ENCODE results near the gene EBNA1BP2.
"Not testable (repeated sequence)": the region's sequence is repeated elsewhere in the genome, so short reads cannot be mapped to it uniquely, and the experiment has no call there.

Gene EBNA1BP2

GRCh38 chr1:43171876-43172526 lies at the start of gene EBNA1BP2, which contains the start of gene CFAP57:
EBNA1BP2 (minus strand) TSS chr1:43172290; CDS start chr1:43172118, 172 bp downstream.
CFAP57 (plus strand) TSS chr1:43172330; CDS start chr1:43172754, 424 bp downstream.
- DNase-seq (ENCODE audit: low spot score) (peak; percentile 84), FAIRE-seq (no peak)

GRCh38 chr1:43221797-43222196 lies 49.7 kb upstream of the EBNA1BP2 start:
- no peak for FAIRE-seq
- no peak for DNase-seq (ENCODE audit: low spot score)

GRCh38 chr1:43220905-43221778 lies 49.1 kb upstream of the EBNA1BP2 start:
- FAIRE-seq, result no peak
- no peak for DNase-seq (ENCODE audit: low spot score)

GRCh38 chr1:43217747-43218146 lies 45.7 kb upstream of the EBNA1BP2 start:
- no peak for DNase-seq (ENCODE audit: low spot score)
- FAIRE-seq, result no peak

GRCh38 chr1:43214501-43215444 lies 42.7 kb upstream of the EBNA1BP2 start:
- DNase-seq (ENCODE audit: low spot score), result no peak

GRCh38 chr1:43208277-43208676 lies 36.2 kb upstream of the EBNA1BP2 start:
- FAIRE-seq; DNase-seq (ENCODE audit: low spot score): not testable (repeated sequence)

More at GRCh38 chr1:43214501-43215444, 42.7 kb upstream of the EBNA1BP2 start:
- no peak for FAIRE-seq

- DNase-seq (ENCODE audit: low spot score), result no peak
- no peak for FAIRE-seq
These were observed 35.3 kb upstream of the EBNA1BP2 start for GRCh38 chr1:43207229-43207853.

- DNase-seq (ENCODE audit: low spot score) (peak; percentile 95), FAIRE-seq (peak; percentile 61)
These were observed 34.6 kb upstream of the EBNA1BP2 start for GRCh38 chr1:43206600-43207228.

GRCh38 chr1:43205671-43206070 lies 33.6 kb upstream of the EBNA1BP2 start:
- DNase-seq (ENCODE audit: low spot score) (peak; percentile 14), FAIRE-seq (no peak)

- FAIRE-seq (no peak), DNase-seq (ENCODE audit: low spot score) (no peak)
These were observed 32.3 kb upstream of the EBNA1BP2 start for GRCh38 chr1:43204394-43204793.

GRCh38 chr1:43203859-43204258 lies 31.8 kb upstream of the EBNA1BP2 start:
- DNase-seq (ENCODE audit: low spot score) (no peak), FAIRE-seq (no peak)

- FAIRE-seq (no peak), DNase-seq (ENCODE audit: low spot score) (no peak)
These were observed 27.1 kb upstream of the EBNA1BP2 start for GRCh38 chr1:43199093-43199726.

GRCh38 chr1:43197343-43198127 lies 25.4 kb upstream of the EBNA1BP2 start:
- FAIRE-seq (no peak), DNase-seq (ENCODE audit: low spot score) (no peak)

- FAIRE-seq, result no peak
- no peak for DNase-seq (ENCODE audit: low spot score)
These were observed 22.4 kb upstream of the EBNA1BP2 start for GRCh38 chr1:43194509-43194908.

GRCh38 chr1:43188106-43188505 lies 16.0 kb upstream of the EBNA1BP2 start:
- FAIRE-seq, result no peak

GRCh38 chr1:43184995-43185394 lies 12.9 kb upstream of the EBNA1BP2 start:
- FAIRE-seq (no peak), DNase-seq (ENCODE audit: low spot score) (no peak)

More at GRCh38 chr1:43188106-43188505, 16.0 kb upstream of the EBNA1BP2 start:
- no peak for DNase-seq (ENCODE audit: low spot score)

GRCh38 chr1:43184388-43184787 lies 12.3 kb upstream of the EBNA1BP2 start:
- no peak for FAIRE-seq
- DNase-seq (ENCODE audit: low spot score), result no peak

GRCh38 chr1:43177691-43178090 lies 5.6 kb upstream of the EBNA1BP2 start:
- FAIRE-seq, result no peak

GRCh38 chr1:43174873-43175272 lies 2.8 kb upstream of the EBNA1BP2 start:
- DNase-seq (ENCODE audit: low spot score) (no peak), FAIRE-seq (no peak)

More at GRCh38 chr1:43177691-43178090, 5.6 kb upstream of the EBNA1BP2 start:
- no peak for DNase-seq (ENCODE audit: low spot score)
